ENCODE results near the gene SEZ6L2. TPM values are rescaled to one million over a fixed set of nuclear protein-coding genes. Genes with fewer than 3 reads are reported as not detected.

Gene SEZ6L2
- total and polyA plus RNA-seq, 2 of the 13 experiments (the other 11 are each of a cell fraction or from before 2014, with no cell fraction given) = 14.9 to 16.9 TPM

GRCh38 chr16:29848420-29849297 is 50.7 kb downstream of the SEZ6L2 start (continued):
- TF ChIP-seq SMC3 (IDR thresholded peaks at IDR 0.05; ENCODE audit: low read length) (peak; percentile 75), MED1 (CRISPR knock-in tag; IDR thresholded peaks at IDR 0.05) (peak; percentile 46; the same call in 1 of the 2 replicates), ZNF280D (CRISPR knock-in tag; IDR thresholded peaks at IDR 0.05) (no peak), EED (CRISPR knock-in tag; IDR thresholded peaks at IDR 0.05) (no peak), TGIF2 (CRISPR knock-in tag; IDR thresholded peaks at IDR 0.05) (peak; percentile 82), ZNF331 (CRISPR knock-in tag; IDR thresholded peaks at IDR 0.05) (peak; percentile 85; the same call in 1 of the 2 replicates), ZSCAN20 (CRISPR knock-in tag; IDR thresholded peaks at IDR 0.05; ENCODE audit: borderline replicate concordance) (no peak), ZNF274 (CRISPR knock-in tag; IDR thresholded peaks at IDR 0.05) (0 out of 2 replicates have a peak, but pooled peaks have one; percentile 33), ZNF652 (CRISPR knock-in tag; IDR thresholded peaks at IDR 0.05; ENCODE audit: borderline replicate concordance, low read depth) (no peak), HNRNPL (IDR thresholded peaks at IDR 0.05; ENCODE audit: low read depth, low read length) (0 out of 2 replicates have a peak, but pooled peaks have one; percentile 44), ZBTB25 (CRISPR knock-in tag; IDR thresholded peaks at IDR 0.05) (peak; percentile 61; the same call in 1 of the 2 replicates), ATAD3A (CRISPR knock-in tag; IDR thresholded peaks at IDR 0.05) (no peak), POLR2G (IDR thresholded peaks at IDR 0.05; ENCODE audit: low read depth, low read length) (no peak), ZMYM3 (CRISPR knock-in tag; IDR thresholded peaks at IDR 0.05) (peak; percentile 62; the same call in 1 of the 2 replicates), EHMT2 (IDR thresholded peaks at IDR 0.05; ENCODE audit: borderline replicate concordance, low read depth, low read length) (no peak), SAFB2 (CRISPR knock-in tag; IDR thresholded peaks at IDR 0.05; ENCODE audit: borderline replicate concordance, low read depth) (no peak), HINFP (CRISPR knock-in tag; IDR thresholded peaks at IDR 0.05; ENCODE audit: low read depth) (peak; percentile 73; the same call in 1 of the 2 replicates), FOSL1 (CRISPR knock-in tag; IDR thresholded peaks at IDR 0.05; ENCODE audit: borderline replicate concordance) (no peak), ZNF574 (CRISPR knock-in tag; IDR thresholded peaks at IDR 0.05) (peak; percentile 61)

Measured in HepG2 (cell line).